ENCODE results near the gene SUGCT. TPM values are rescaled to one million over a fixed set of nuclear protein-coding genes. Genes with fewer than 3 reads are reported as not detected.
"Not testable (repeated sequence)": the region's sequence is repeated elsewhere in the genome, so short reads cannot be mapped to it uniquely, and the experiment has no call there.

Gene SUGCT
- total RNA-seq, 2 donors from 2014 or later: 0.66 to 0.80 TPM

DNA sequence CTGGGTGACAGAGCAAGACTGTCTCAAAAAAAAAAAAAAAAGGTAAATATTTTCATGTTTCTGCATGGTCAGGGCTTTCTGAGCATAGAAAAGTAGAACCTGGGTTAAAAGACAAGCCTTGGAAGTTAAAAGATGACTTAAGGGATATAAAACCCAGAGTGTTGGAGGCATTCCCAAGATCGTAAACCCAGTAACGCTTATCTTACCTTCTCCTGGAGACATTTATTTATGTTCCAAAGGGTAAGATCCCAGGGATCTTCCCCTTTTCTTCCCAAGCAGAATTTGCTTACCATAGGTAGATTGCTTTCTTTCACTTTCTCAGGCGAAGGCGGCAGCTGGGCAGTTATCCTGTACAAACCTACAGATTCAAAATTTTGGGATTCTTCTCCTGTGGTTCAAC lies 22.2 kb downstream of the SUGCT start:
- H3K9me3 Mint-ChIP-seq: no peaks in the 10 kb centered on the region
- no peaks in the 10 kb centered on the region for H3K27me3 Mint-ChIP-seq
- no peak overlapping the region for H3K27ac Mint-ChIP-seq
- no peaks in the 10 kb centered on the region for H3K4me1 Mint-ChIP-seq
- H3K36me3 Mint-ChIP-seq (ENCODE audit: low read depth): no peaks in the 10 kb centered on the region
- ATAC-seq (replicated peaks): no peak
- no peak overlapping the region for H3K4me3 Mint-ChIP-seq

DNA sequence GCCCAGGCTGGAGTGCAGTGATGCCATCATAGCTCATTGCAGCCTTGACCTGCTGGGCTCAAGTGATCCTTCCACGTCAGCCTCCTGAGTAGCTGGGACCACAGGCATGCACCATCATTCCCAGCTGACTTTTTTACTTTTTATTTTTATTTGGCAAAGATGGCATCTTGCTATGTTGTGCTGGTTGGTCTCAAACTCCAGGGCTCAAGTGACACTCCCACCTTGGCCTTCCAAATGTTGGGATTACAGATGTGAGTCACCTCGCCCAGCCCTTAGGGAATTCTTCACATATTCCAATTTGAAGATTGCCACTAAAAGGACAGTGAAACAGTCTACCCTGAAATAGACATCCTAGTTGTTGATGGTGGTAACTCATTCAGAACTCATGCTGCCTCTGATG lies 27.7 kb downstream of the SUGCT start:
- no peak for ATAC-seq (replicated peaks)
- Mint-ChIP-seq H3K36me3 (ENCODE audit: low read depth) (no peaks in the 10 kb centered on the region), H3K4me1 (no peaks in the 10 kb centered on the region), H3K9me3 (no peaks in the 10 kb centered on the region), H3K27me3 (no peaks in the 10 kb centered on the region), H3K4me3 (no peak overlapping the region), H3K27ac (no peak overlapping the region)

DNA sequence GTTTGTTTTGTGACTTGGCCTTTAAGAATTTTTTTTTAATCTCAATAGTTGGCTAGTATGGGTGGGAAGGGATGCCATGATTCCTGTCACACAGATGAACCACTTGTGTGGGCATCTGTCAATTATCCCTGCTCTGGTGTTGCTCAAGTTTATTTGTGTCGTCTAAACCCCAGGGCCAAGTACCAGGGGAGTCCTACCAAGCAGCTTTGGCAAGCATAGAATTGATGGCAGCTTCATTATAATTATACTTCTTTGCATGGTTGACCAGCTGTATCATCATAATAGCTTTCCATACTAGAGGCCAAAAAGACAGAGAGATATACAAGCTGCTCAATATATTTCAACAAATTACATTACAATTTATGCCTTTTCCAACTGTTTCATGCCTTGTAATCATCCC lies 30.4 kb downstream of the SUGCT start:
- no peaks in the 10 kb centered on the region for H3K27me3 Mint-ChIP-seq
- no peaks in the 10 kb centered on the region for H3K36me3 Mint-ChIP-seq (ENCODE audit: low read depth)

GRCh38 chr7:40167291-40167690 lies 32.5 kb downstream of the SUGCT start:
- Mint-ChIP-seq H3K27me3 (no peaks in the 10 kb centered on the region), H3K4me1 (no peaks in the 10 kb centered on the region), H3K9me3 (no peaks in the 10 kb centered on the region), H3K36me3 (ENCODE audit: low read depth) (no peaks in the 10 kb centered on the region), H3K4me3 (no peak overlapping the region), H3K27ac (no peak overlapping the region)
- no peak for ATAC-seq (replicated peaks)

More for the DNA sequence above, 30.4 kb downstream of the SUGCT start:
- no peaks in the 10 kb centered on the region for H3K9me3 Mint-ChIP-seq
- no peak overlapping the region for H3K4me3 Mint-ChIP-seq
- H3K4me1 Mint-ChIP-seq: no peaks in the 10 kb centered on the region
- no peak overlapping the region for H3K27ac Mint-ChIP-seq
- ATAC-seq (replicated peaks): no peak

DNA sequence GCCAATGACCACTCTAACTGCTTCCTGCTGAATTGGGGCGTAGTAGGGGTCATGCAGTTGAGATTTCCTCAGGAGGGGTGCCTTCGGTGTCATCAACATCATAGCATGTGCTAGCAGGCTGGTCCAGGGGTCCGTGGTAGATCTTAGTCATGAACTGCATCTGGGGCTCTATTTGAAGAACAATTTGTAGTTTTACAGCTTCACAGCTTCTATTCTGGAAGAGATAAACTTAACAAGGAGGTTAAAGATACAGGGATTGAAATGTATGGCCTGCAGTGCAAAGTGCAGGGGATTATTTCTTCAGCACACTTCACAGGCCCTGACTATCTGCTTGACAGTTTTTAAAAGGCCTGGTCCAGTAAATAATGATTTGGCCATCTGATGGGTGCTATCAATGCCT lies 33.5 kb downstream of the SUGCT start:
- not testable (repeated sequence) for H3K4me1 Mint-ChIP-seq; H3K27me3 Mint-ChIP-seq; H3K4me3 Mint-ChIP-seq; H3K27ac Mint-ChIP-seq; ATAC-seq (replicated peaks); H3K36me3 Mint-ChIP-seq (ENCODE audit: low read depth); H3K9me3 Mint-ChIP-seq

DNA sequence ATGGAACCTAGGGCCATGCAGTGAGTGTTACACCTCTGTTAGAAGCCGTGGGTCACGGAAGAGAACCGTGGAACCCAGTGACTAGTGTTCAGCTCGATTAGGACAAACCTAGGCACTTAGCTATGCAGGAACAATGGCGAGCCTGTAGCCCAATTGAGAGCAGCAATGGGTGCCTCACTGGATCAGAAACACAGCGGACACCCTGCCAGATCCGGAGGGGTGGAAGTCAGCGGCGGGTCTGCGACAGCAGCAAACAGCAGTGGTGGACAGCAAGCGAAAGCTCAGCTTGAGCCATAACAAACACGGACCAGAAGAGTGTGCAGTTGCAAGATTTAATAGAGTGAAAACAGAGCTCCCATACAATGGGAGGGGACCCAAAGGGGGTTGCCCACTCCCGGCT lies 38.3 kb downstream of the SUGCT start:
- H3K27me3 Mint-ChIP-seq; H3K9me3 Mint-ChIP-seq; H3K27ac Mint-ChIP-seq; H3K4me1 Mint-ChIP-seq; ATAC-seq (replicated peaks); H3K36me3 Mint-ChIP-seq (ENCODE audit: low read depth); H3K4me3 Mint-ChIP-seq: not testable (repeated sequence)

- not testable (repeated sequence) for H3K36me3 Mint-ChIP-seq (ENCODE audit: low read depth); ATAC-seq (replicated peaks); H3K4me3 Mint-ChIP-seq; H3K27me3 Mint-ChIP-seq; H3K27ac Mint-ChIP-seq; H3K4me1 Mint-ChIP-seq; H3K9me3 Mint-ChIP-seq
Observed at GRCh38 chr7:40175256-40175655, 40.5 kb downstream of the SUGCT start.

GRCh38 chr7:40175725-40176510 lies 41.1 kb downstream of the SUGCT start:
- H3K4me3 Mint-ChIP-seq: no peak overlapping the region
- no peak overlapping the region for H3K27ac Mint-ChIP-seq
- H3K4me1 Mint-ChIP-seq: no peaks in the 10 kb centered on the region
- no peaks in the 10 kb centered on the region for H3K36me3 Mint-ChIP-seq (ENCODE audit: low read depth)
- no peaks in the 10 kb centered on the region for H3K27me3 Mint-ChIP-seq
- ATAC-seq (replicated peaks): no peak
- no peaks in the 10 kb centered on the region for H3K9me3 Mint-ChIP-seq

GRCh38 chr7:40177071-40177470 lies 42.3 kb downstream of the SUGCT start:
- no peak for ATAC-seq (replicated peaks)
- Mint-ChIP-seq H3K27me3 (no peaks in the 10 kb centered on the region), H3K27ac (no peak overlapping the region), H3K9me3 (no peaks in the 10 kb centered on the region), H3K4me1 (no peaks in the 10 kb centered on the region), H3K4me3 (no peak overlapping the region), H3K36me3 (ENCODE audit: low read depth) (no peaks in the 10 kb centered on the region)

- Mint-ChIP-seq H3K4me3 (no peak overlapping the region), H3K27ac (no peak overlapping the region), H3K4me1 (no peaks in the 10 kb centered on the region), H3K36me3 (ENCODE audit: low read depth) (no peaks in the 10 kb centered on the region), H3K9me3 (no peaks in the 10 kb centered on the region), H3K27me3 (no peaks in the 10 kb centered on the region)
- no peak for ATAC-seq (replicated peaks)
Observed at GRCh38 chr7:40182452-40182851, 47.6 kb downstream of the SUGCT start.

GRCh38 chr7:40186586-40186985 lies 51.8 kb downstream of the SUGCT start:
- ATAC-seq (replicated peaks): no peak
- Mint-ChIP-seq H3K4me3 (no peak overlapping the region), H3K4me1 (no peaks in the 10 kb centered on the region), H3K27me3 (no peaks in the 10 kb centered on the region), H3K36me3 (ENCODE audit: low read depth) (no peaks in the 10 kb centered on the region), H3K9me3 (no peaks in the 10 kb centered on the region), H3K27ac (no peak overlapping the region)

DNA sequence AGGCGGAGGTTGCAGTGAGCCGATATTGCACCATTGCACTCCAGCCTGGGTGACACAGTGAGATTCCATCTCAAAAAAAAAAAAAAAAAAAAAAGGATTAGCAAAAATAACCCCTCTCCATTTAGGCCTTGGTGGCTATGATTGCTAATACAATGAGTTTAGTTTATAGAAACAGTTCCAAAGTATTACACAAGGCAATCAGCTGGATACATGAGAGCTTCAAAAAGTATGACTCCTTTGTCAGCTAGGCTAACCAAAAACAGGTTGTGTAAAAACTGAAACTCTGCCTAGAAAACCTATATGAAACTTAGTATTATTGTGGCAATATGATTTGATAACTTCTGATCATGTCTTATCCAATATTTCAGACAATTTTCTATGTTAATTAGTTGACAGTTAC lies 57.2 kb downstream of the SUGCT start:
- Mint-ChIP-seq H3K27me3 (no peaks in the 10 kb centered on the region), H3K4me3 (no peak overlapping the region), H3K36me3 (ENCODE audit: low read depth) (no peaks in the 10 kb centered on the region), H3K4me1 (no peaks in the 10 kb centered on the region), H3K9me3 (no peaks in the 10 kb centered on the region), H3K27ac (no peak overlapping the region)
- ATAC-seq (replicated peaks): no peak

DNA sequence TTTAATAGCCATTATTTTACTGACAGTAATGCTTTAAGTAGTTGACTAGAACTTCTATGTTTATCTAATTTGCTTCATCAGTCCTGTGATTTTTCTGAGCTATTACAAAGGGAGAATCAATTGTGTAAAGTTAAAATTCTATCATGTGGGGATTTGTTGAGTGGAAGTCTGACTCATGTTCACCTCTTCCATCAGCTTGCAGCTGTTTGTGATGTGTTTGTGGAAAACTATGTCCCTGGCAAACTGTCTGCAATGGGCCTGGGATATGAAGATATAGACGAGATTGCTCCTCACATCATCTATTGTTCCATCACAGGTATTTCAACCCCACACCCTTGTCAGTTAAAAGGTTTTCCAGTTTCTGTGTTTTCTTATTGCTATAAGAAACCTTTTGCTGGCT lies 59.9 kb downstream of the SUGCT start:
- Mint-ChIP-seq H3K27me3 (no peaks in the 10 kb centered on the region), H3K36me3 (ENCODE audit: low read depth) (no peaks in the 10 kb centered on the region), H3K4me1 (no peaks in the 10 kb centered on the region), H3K27ac (no peak overlapping the region), H3K4me3 (no peak overlapping the region), H3K9me3 (no peaks in the 10 kb centered on the region)
- no peak for ATAC-seq (replicated peaks)

DNA sequence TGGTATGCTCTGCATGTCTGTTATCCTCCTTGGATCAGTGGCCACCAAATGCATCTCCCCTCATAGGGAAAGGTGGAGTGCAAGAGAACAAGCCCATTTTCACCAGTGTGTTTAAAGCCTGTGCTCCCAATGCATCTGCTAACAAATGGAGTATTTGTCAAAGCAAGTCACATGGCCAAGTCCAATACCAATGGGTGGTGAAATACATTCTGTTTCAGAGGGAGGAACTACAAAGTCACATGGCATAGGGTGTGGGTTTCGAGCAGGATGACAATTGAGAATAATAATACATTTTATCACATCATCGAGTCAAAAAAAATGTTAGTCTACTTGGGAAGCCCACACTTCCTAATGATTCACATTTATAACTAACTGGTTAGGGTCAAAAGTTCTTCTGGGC lies 62.7 kb downstream of the SUGCT start:
- Mint-ChIP-seq H3K27ac (no peak overlapping the region), H3K4me1 (no peaks in the 10 kb centered on the region), H3K4me3 (no peak overlapping the region), H3K9me3 (no peaks in the 10 kb centered on the region), H3K36me3 (ENCODE audit: low read depth) (no peaks in the 10 kb centered on the region), H3K27me3 (no peaks in the 10 kb centered on the region)
- no peak for ATAC-seq (replicated peaks)

GRCh38 chr7:40199076-40199802 lies 64.4 kb downstream of the SUGCT start:
- Mint-ChIP-seq H3K4me3 (no peak overlapping the region), H3K36me3 (ENCODE audit: low read depth) (no peaks in the 10 kb centered on the region), H3K27me3 (no peaks in the 10 kb centered on the region), H3K4me1 (no peaks in the 10 kb centered on the region), H3K27ac (no peak overlapping the region), H3K9me3 (no peaks in the 10 kb centered on the region)
- no peak for ATAC-seq (replicated peaks)
